GM21576 (cell line): Measurements from ENCODE around the gene WAPL.
"Not testable (repeated sequence)": the region's sequence is repeated elsewhere in the genome, so short reads cannot be mapped to it uniquely, and the experiment has no call there.

Experiments used
- ATAC-seq: cut with Tn5 transposase; IDR thresholded peaks from one replicate; pipeline ENCODE4 v1.9.1; 2021; ENCODE audit warnings: mild to moderate bottlenecking, moderate library complexity; ENCODE audit not compliant: unreplicated experiment

WAPL gene

GRCh38 chr10:86521678-86522509, at the start of gene WAPL:
WAPL (minus strand) TSS chr10:86521792; CDS start chr10:86518069, 3,723 bp downstream.
- peak; percentile 95 for ATAC-seq

- no peak for ATAC-seq
Observed at GRCh38 chr10:86569335-86569734, 47.7 kb upstream of the WAPL start.

DNA sequence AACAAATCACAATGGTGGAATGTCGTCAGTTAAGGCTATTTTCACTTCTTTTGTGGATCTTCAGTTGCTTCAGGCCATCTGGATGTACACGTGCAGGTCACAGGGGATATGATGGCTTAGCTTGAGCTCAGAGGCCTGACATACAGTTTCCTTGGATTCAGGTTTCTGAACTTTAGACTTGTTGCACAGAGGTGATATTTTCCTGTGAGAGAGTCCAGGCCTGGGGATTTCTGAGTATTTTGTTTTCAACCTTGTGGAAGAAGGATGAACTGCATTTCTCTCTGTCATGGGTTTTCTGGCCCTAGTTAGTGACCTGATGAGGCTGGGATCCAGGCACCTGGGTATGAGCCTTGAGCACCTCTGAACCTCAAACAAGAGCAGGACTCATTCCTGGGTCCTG, 44.9 kb upstream of the WAPL start:
- ATAC-seq = not testable (repeated sequence)

GRCh38 chr10:86563338-86563737, 41.7 kb upstream of the WAPL start:
- not testable (repeated sequence) for ATAC-seq

DNA sequence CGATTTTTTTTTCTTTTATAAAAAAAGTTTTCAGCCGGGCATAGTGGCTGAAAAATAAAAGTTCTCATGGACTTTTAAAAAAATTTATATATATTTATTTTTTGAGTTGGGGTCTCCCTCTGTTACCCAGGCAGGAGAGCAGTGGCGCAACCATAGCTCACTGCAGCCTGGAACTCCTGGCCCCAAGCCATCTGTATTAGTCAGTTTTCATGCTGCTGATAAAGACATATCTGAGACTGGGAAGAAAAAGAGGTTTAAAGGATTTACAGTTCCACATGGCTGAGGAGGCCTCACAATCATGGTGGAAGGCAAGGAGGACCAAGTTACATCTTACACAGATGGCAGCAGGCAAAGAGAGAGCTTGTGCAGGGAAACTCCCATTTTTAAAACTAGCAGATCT, 37.1 kb upstream of the WAPL start:
- not testable (repeated sequence) for ATAC-seq

- ATAC-seq = no peak
Observed at GRCh38 chr10:86556933-86557649, 35.5 kb upstream of the WAPL start.

DNA sequence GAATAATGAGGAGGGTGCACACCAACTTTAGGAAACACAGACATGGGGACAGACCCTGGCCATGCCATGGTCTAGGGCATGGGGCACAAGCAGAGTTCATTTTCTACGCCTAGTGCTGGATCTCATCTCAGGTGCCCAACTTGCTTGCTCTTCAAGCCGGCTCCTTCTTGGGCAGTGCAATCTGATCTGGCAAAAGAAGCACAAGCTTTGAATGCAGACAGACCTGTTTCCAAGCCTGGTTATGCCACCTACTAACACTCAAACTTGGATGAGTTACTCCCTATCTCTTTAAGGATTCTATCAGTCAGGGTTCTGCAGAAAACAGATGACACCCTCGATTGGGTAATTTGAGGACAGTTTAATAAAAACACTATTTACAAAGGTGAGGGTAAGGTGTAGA, 34.9 kb upstream of the WAPL start:
- no peak for ATAC-seq

DNA sequence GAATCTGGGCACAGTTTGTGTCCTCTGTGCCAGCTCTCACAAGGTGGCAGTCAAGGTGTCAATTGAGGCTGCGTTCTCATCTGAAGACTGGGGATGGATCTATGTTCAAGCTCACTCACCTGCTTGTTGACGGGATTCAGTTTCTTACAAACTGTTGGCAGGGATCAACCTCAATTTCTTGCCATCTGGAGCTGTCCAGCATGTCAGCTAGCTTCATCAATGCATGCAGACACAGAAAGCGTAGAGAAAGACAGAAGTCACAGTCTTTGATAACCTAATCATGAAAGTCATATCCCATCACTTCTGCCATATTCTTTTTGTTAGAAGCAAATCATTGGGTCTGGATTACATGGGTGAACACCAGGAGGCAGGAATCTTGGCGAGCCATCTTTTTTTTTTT, 32.0 kb upstream of the WAPL start:
- no peak for ATAC-seq

DNA sequence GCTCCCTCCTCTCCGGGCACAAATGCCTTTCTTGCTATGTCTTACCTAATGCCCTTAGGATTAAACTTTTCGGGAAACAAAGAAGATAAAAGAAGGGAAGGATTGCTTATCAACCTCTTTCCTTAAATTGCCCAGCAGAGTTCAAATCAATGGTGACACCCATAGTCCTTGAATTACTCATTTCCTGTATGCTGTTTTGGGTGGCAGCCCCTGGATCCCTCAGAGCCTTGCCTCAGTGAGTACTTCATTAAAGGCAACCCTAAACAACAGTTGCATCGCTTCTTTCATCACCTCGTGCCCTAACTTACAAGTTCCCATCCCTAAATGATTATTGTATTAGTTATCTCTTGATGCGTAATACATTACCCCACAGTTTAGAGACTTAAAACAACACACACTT, 31.6 kb upstream of the WAPL start:
- no peak for ATAC-seq

GRCh38 chr10:86547296-86547695, 25.7 kb upstream of the WAPL start:
- ATAC-seq = no peak

- no peak for ATAC-seq
Observed at GRCh38 chr10:86545101-86545500, 23.5 kb upstream of the WAPL start.

- ATAC-seq = no peak
Observed at GRCh38 chr10:86540016-86540415, 18.4 kb upstream of the WAPL start.

DNA sequence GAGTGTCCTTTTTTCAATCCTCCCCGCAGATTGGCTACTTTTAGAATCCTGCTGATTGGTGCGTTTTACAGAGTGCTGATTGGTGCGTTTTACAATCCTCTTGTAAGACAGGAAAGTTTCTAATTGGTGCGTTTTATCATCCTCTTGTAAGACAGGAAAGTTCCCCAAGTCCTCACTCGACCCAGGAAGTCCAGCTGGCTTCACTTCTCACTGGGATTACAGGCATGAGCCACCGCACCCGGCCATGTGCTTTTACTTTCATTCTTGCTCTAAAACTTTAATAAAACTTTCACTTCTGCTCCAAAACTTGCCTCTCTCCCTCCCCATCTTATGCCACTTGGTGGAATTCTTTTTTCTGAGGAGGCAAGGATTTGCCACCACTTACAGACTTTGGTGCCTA, 17.0 kb upstream of the WAPL start:
- no peak for ATAC-seq

DNA sequence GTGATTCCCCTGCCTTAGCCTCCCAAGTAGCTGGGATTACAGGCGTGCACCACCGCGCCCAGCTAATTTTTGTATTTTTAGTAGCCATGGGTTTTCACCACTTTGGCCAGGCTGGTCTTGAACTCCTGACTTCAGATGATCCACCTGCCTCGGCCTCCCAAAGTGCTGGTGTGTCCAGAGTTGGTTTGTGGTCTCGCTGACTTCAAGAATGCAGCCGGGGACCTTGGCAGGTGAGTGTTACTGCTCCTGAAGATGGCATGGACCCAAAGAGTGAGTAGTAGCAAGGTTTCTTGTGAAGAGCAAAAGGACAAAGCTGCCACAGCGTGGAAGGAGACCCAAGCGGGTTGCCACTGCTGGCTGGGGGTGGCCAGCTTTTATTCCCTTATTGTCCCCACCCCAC, 16.4 kb upstream of the WAPL start:
- not testable (repeated sequence) for ATAC-seq

DNA sequence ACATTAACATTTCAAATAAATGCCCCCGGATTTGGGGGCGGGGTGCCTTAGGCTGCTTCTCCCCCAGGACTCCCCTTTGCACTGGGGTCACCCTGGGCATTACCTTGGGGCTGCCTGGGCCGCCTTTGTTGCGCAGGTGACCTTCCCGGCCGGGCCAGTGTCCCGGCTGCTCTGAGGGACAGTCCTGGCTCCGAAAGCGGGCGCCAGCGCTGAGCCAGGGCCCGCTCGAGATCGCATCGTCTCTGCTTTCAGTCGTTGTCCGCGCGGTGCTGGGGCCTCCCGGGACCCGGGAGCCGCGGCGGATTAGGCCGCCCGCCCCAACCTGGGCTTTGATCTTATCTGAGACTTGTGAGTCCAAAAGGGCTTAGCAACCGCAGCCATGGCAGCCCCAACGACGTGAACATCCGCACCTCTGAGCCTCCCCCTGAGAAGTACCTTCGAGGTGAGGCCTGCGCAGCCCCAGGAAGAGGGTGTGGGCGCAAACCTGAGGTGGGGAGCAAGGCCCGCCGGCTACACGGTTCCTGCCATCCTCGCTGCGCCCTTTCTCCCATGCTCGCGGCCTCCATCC, 14.8 kb upstream of the WAPL start:
- no peak for ATAC-seq

DNA sequence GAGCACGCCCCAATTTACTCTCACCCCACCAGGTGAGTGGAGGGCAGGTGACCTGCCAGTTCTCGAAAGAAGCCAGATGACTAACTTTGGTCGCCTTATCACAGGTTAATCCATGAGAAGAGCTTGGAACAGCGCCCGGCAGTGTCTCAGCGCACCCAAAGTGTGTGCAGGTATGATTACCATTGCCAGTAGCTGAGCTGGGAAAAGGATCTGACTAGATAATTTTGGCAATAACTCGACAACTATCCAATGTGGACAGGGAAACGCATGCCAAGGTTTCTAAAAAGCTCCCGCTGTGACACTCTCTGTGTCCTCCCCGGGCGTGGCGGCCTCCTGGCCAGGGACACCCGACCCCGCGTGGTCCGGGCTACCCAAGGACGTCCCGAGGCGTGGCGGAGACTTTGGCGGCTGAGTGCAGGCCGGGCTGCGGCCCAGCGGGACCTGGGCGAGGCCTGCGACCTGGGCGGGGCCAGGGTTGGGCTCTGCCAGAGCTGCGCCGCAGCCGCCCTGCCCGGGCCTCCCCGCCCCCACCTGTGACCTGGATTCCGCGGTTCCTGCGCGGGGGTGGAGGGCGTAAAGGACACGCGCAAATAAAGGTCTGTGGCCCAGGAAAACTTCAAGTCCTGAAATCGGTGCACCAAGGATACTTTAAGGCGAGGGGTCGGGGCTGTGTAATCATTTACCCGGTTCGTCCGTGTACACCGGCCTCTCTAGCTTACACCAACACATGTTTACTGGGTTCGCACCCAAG, 13.7 kb upstream of the WAPL start:
- no peak for ATAC-seq

DNA sequence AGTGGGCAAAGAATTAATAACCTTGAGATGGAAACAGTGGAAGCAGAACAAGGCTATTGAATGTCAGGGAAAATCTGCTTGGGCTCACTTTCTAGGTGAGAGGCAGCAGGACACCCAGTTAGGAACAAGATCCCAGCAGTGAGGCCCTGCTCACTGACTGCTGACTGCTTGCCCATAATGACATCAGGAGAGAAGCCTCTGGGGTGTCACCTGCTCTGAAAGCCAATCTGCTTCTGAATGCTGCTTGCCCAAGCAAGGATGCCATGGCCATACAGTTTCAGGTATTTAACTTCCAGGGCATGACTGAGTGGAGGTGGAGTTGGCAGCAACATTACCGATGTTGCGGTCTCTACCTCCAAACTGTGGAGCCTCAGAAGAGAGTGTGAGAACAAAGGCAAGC, 11.7 kb upstream of the WAPL start:
- no peak for ATAC-seq

DNA sequence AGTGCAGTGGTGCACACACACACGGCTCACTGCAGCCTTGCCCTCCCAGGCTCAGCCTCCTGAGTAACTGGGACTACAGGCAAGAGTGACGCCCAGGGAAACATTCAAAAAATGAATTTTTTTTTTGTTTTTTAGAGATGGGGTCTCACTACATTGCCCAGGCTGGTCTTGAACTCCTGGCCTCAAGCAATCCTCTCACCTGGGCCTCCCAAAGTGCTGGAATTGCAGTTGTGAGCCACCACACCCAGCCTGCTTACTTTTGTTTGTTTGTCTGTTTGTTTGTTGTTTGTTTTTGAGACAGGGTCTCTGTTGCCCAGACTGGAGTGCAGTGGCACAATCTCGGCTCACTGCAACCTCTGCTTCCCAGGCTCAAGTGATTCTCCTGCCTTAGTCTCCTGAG, 7.1 kb upstream of the WAPL start:
- ATAC-seq = not testable (repeated sequence)

- ATAC-seq = no peak
Observed at GRCh38 chr10:86526606-86527005, 5.0 kb upstream of the WAPL start.

DNA sequence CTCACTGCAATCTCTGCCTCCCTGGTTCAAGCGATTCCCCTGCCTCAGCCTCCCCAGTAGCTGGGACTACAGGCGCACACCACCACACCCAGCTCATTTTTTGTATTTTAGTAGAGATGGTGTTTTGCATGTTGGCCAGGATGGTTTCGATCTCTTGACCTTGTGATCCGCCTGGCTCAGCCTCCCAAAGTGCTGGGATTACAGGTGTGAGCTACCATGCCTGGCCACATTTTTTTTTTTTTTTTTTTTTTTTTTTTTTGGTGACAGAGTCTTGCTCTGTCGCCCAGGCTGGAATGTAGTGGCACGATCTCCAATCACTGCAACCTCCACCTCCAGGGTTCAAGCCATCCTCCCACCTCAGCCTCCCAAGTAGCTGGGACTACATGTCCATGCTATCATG, 4.1 kb upstream of the WAPL start:
- ATAC-seq = not testable (repeated sequence)
